GM10248 (cell line): ENCODE data around the gene ZNF385B.

Source experiments
- CTCF ChIA-PET: fragments of 300-600 bp; sonication (Branson Sonifier 250); formaldehyde crosslinking; extraction: SDS; loops from one replicate; lab custom pipeline; 2021; ENCODE audit warnings: antibody characterized with exemption; lab: Yijun Ruan, JAX
- POLR2A ChIA-PET: fragments of 350-650 bp; sonication (Branson Sonifier 250); formaldehyde crosslinking; extraction: SDS; loops from one replicate; lab custom pipeline; 2020; ENCODE audit warnings: antibody characterized with exemption; lab: Yijun Ruan, JAX
- DNase-seq: peaks from one replicate; pipeline ENCODE4 v3.0.0; 2012; ENCODE audit errors: extremely low spot score
- CTCF ChIP-seq: IDR thresholded peaks from 2 replicates; pipeline ENCODE4 v1.5.1; 2012; ENCODE audit warnings: mild to moderate bottlenecking, low read depth; ENCODE audit errors: extremely low read depth, missing control alignments, control extremely low read depth

ZNF385B gene

DNA sequence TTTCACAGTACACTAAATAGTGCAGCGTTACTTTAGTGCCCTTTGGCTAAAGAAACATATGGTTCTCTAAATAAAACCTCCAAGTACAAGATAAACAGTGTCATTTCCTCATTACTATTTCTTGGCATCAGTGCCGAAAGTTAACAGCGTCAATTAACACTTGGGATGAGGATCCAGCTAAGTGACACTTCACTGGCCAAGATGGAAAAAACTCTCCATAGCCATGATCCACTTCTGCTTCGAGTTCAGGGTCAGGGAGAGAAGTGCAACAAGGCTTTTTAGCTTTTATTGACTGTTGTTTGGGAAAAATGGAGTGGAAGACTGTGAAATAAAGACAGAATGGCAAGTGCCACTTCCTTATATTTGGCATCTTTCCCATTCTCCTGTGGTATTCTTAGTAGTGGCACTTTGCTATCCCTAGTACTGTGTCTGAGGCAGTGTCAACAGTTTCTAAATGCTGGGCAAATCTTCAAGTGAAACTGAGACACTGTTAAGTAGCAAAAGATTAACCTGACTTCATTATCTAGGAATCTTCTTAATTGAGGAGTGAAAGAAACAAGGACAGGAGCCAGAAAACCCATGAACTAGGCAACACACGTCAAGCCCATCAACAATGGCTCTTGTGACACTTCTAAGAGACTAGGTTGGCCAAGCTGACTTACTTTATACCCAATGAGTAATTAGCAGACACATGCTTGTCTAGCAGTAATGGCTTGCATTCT lies 374.2 kb downstream of the ZNF385B start:
- POLR2A ChIA-PET: no interaction called here
- CTCF ChIA-PET: no interaction called here

DNA sequence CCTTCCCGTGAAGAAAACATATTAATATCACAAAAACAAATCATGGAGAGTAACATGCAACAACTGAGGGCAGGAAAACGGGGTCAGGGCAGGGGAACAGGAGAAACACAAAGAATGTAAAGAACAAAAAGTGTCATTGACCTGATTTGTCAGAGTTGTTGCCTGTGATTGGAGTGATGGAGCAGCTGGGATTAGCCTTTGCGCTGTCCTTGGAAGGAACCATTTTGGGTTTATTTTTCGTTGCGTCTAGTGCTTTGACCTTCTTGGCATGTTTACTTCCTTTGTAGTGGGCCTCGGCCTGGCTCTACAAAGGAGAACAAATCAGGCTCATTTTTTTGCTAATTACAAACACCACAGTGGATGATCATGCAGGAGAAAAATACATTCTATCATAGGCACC lies 378.3 kb downstream of the ZNF385B start:
- no peak for DNase-seq
- TF ChIP-seq CTCF: no peak
- POLR2A ChIA-PET: no interaction called here
- CTCF ChIA-PET: no interaction called here

More for the DNA sequence above, 374.2 kb downstream of the ZNF385B start:
- TF ChIP-seq CTCF: no peak
- DNase-seq: no peak

DNA sequence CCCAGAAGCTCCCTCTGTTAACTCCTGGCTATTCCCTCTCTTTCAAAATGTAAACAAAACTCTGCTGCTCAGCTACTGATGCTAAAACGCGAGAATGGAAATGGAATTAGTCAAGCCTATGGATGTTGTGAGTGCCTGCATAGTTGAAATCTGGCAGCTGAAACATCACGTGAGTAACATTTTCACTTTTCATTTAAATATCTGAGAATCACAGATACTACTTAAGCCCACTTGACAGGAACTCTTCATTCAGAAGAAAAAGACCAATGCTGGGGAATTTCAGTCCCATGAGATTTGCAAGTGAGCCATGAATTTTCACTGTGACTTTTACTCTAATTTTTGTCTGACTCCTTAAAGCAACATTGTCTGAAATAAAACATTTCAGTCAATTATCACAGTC lies 381.5 kb downstream of the ZNF385B start:
- POLR2A ChIA-PET: no interaction called here
- CTCF ChIA-PET: interaction anchor here (1.7 kb wide), 1 partner anchor 12 kb away, joined by 3 read pairs; no protein-coding TSS in a partner anchor
- no peak for TF ChIP-seq CTCF
- DNase-seq: no peak

DNA sequence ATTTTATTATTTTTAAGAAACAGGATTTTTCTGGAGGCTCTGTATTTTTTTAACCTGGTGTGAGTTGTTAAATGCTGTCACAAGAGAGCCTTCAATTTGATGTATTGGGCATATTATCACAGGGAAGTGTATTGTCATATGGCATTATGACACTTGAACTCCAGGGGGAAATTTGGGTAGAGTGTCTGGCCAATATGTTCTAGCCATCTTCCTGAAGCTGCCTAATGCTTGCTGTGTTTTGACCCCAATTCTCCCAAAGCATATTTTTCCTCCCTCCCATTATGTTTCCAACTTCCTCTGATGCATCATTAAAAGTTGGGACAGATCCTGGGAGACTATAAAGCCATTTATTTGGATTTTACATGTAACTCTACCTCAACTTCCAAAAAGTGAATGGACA lies 382.6 kb downstream of the ZNF385B start:
- CTCF ChIA-PET: interaction anchor here (1.7 kb wide), 1 partner anchor 13 kb away, joined by 3 read pairs; no protein-coding TSS in a partner anchor
- TF ChIP-seq CTCF: no peak
- no peak for DNase-seq
- POLR2A ChIA-PET: no interaction called here

DNA sequence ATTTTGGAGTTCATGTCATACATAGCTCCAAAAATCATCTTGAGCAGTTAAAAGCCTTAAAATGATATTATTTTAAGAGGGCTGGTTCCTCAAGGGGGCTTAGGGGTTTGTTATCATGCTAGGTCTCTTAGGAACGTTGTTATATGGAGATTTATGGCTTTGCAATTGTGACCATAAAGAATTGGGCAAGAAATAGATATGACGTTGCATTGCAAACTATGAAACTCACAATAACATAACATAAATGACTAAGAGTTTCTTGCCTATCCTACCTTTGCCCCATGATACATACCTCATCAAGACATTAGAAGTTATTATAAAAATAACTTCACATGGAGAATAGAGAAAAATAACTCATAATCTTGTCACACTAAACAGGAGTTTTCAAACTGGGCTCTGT lies 390.4 kb downstream of the ZNF385B start:
- DNase-seq: no peak
- ChIA-PET POLR2A (no interaction called here), CTCF (no interaction called here)
- TF ChIP-seq CTCF: no peak

DNA sequence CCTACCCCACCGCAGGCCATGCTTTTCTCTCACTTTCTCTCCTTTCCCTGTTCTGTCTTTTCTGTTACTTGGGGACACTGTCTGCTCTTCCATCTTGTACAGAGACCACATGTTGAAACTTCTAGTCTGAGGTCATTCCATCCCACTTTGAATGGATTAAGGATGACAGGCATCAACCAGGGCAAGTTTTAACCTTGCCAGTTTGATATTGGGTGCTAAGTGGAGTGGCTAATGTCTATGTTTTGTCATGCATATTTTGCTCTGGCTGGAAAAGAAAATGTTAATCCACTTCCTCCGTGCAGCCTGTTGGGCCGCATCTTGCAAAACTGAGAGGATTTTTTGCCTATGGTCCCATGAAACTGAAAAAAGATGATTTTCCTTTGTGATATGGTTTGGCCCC lies 391.3 kb downstream of the ZNF385B start:
- ChIA-PET CTCF (no interaction called here), POLR2A (no interaction called here)
- TF ChIP-seq CTCF: no peak
- no peak for DNase-seq
